Ishikawa (cell line): ENCODE measurements around the gene TMEM184B.

Experiments
- CEBPB ChIP-seq: IDR thresholded peaks from 2 replicates; pipeline ENCODE4 v1.6.1; 2012
- CREB1 ChIP-seq: IDR thresholded peaks from 2 replicates; pipeline ENCODE4 v1.6.1; 2012; ENCODE audit warnings: low read depth
- EGR1 ChIP-seq: IDR thresholded peaks from 2 replicates; pipeline ENCODE4 v1.6.1; 2012
- EP300 ChIP-seq: IDR thresholded peaks from 2 replicates; pipeline ENCODE4 v1.6.1; 2012; ENCODE audit warnings: borderline replicate concordance
- FOXM1 ChIP-seq: IDR thresholded peaks from 2 replicates; pipeline ENCODE4 v1.6.1; 2012; ENCODE audit warnings: low read depth, borderline replicate concordance
- NFIC ChIP-seq: IDR thresholded peaks from 2 replicates; pipeline ENCODE4 v1.6.1; 2012
- RAD21 ChIP-seq: IDR thresholded peaks from 2 replicates; pipeline ENCODE4 v1.6.1; 2012; ENCODE audit warnings: low read depth
- TAF1 ChIP-seq: IDR thresholded peaks from 2 replicates; pipeline ENCODE4 v1.6.1; 2012; ENCODE audit warnings: low read depth, mild to moderate bottlenecking
- TCF12 ChIP-seq: IDR thresholded peaks from 2 replicates; pipeline ENCODE4 v1.6.1; 2012; ENCODE audit warnings: low read depth
- TEAD4 ChIP-seq: IDR thresholded peaks from 2 replicates; pipeline ENCODE4 v1.6.1; 2012
- YY1 ChIP-seq: IDR thresholded peaks from 2 replicates; pipeline ENCODE4 v1.6.1; 2012; ENCODE audit warnings: low read depth
- ZBTB7A ChIP-seq: IDR thresholded peaks from 2 replicates; pipeline ENCODE4 v1.6.1; 2012; ENCODE audit warnings: low read depth
- TF ChIP-seq, protein P1 (sequence below): IDR thresholded peaks from 2 replicates; pipeline ENCODE4 v1.6.1; 2012
- TF ChIP-seq, protein P2 (sequence below): IDR thresholded peaks from 2 replicates; pipeline ENCODE4 v1.6.1; 2012; ENCODE audit warnings: low read depth, mild to moderate bottlenecking
- TF ChIP-seq, protein P3 (sequence below): IDR thresholded peaks from 2 replicates; pipeline ENCODE4 v1.6.1; 2012

The TMEM184B gene

DNA sequence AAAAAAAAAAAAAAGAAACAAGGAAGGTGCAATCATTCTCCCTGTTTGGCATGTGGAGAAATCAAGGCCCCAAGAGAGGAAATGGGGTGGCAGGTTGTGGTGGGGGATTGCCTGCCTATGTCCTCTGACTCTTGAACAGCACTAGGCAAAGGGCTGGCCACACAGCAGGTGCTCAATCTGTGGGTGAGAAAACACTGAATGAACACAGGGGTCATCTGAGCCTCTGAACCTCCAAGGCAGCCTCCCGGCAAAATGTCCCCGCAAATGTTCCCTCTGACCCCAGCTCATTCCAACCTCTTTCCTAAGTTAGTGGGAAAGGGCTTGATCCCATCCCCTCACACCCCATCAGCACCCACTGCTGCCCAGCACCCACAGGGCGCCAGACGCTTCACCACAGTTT lies 95.8 kb downstream of the TMEM184B start:
- TF ChIP-seq FOXM1, result no peak
- no peak for TF ChIP-seq RAD21

DNA sequence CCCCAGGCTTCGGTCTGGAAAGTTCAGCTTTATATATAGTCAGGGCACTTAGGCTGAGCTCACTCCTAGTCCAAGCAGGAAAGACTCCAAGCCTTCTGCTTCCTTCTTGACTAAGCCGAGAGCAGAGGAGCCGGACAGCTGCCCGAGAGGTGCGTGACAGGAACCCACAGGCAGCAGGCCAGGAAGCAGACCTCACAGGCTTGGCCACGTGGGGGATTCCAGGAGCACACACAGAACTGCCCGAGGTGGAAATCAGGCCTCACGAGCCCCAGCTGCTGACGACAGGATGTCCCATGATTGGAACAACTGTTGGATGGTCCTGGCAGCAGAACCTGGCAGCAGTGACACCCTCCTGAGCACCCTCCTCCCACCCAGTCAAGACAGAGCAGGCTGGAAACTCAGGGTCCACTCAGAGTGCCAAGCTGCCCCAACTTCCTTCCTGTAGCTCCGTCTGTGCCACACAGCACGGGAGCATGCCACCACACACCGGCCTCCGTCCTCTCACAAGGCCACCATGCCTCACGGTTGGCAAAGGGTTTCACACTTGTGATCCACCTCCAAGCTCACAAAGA lies 96.6 kb downstream of the TMEM184B start:
- TF ChIP-seq, protein P1, sequence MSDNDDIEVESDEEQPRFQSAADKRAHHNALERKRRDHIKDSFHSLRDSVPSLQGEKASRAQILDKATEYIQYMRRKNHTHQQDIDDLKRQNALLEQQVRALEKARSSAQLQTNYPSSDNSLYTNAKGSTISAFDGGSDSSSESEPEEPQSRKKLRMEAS, result no peak
- TF ChIP-seq TAF1, result no peak

DNA sequence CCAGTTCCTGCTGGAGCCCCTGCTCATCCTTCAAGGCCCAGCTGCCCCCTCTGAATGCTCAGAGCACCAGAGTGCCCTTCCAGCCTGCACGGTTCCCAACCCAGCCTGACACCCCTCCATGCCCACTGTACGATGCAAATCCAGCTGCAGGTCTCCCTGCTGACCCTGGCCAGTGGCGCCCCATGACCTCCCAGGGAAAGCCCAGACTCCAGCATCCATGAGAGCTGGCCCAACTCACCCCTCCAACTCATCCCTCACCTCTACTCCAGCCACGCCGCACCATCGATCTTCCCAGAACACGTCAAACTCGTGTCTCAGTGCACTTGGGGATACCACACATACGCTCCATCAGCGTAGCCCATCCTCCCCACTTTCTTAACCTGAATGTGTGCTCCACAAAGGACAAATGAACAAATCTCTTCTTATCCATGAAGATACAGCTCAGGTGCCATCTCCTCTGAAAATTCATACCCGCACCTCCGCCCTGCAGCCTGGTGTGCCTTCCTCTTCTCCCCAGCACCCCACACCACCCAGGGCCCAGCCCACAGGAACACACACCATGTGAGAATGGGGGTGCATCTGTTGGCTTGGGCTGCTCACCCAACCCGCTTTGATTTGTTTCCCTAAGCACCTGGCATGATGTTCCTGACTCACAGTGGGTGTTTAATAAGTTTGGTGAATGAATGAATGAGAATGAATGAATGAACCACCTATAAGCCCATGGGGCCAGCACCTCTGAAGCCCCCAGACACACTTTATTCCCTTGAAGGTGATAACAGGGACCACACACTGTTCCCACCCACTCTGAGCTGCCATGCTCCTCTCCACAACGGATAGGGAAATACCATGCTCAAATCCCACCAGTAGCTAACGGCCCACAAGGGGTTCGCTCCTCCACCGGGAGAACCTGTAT lies 97.3 kb downstream of the TMEM184B start:
- TF ChIP-seq TEAD4, result no peak
- TF ChIP-seq, protein P2, sequence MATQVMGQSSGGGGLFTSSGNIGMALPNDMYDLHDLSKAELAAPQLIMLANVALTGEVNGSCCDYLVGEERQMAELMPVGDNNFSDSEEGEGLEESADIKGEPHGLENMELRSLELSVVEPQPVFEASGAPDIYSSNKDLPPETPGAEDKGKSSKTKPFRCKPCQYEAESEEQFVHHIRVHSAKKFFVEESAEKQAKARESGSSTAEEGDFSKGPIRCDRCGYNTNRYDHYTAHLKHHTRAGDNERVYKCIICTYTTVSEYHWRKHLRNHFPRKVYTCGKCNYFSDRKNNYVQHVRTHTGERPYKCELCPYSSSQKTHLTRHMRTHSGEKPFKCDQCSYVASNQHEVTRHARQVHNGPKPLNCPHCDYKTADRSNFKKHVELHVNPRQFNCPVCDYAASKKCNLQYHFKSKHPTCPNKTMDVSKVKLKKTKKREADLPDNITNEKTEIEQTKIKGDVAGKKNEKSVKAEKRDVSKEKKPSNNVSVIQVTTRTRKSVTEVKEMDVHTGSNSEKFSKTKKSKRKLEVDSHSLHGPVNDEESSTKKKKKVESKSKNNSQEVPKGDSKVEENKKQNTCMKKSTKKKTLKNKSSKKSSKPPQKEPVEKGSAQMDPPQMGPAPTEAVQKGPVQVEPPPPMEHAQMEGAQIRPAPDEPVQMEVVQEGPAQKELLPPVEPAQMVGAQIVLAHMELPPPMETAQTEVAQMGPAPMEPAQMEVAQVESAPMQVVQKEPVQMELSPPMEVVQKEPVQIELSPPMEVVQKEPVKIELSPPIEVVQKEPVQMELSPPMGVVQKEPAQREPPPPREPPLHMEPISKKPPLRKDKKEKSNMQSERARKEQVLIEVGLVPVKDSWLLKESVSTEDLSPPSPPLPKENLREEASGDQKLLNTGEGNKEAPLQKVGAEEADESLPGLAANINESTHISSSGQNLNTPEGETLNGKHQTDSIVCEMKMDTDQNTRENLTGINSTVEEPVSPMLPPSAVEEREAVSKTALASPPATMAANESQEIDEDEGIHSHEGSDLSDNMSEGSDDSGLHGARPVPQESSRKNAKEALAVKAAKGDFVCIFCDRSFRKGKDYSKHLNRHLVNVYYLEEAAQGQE, result no peak
- TF ChIP-seq NFIC, result no peak
- TF ChIP-seq ZBTB7A, result no peak
- TF ChIP-seq TAF1, result no peak
- no peak for TF ChIP-seq TCF12
- no peak for TF ChIP-seq CEBPB
- no peak for TF ChIP-seq CREB1
- no peak for TF ChIP-seq EP300
- TF ChIP-seq RAD21, result no peak
- TF ChIP-seq FOXM1, result no peak
- TF ChIP-seq, protein P1, result no peak
- no peak for TF ChIP-seq YY1
- TF ChIP-seq, protein P3, sequence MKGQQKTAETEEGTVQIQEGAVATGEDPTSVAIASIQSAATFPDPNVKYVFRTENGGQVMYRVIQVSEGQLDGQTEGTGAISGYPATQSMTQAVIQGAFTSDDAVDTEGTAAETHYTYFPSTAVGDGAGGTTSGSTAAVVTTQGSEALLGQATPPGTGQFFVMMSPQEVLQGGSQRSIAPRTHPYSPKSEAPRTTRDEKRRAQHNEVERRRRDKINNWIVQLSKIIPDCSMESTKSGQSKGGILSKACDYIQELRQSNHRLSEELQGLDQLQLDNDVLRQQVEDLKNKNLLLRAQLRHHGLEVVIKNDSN, result no peak
- no peak for TF ChIP-seq EGR1

DNA sequence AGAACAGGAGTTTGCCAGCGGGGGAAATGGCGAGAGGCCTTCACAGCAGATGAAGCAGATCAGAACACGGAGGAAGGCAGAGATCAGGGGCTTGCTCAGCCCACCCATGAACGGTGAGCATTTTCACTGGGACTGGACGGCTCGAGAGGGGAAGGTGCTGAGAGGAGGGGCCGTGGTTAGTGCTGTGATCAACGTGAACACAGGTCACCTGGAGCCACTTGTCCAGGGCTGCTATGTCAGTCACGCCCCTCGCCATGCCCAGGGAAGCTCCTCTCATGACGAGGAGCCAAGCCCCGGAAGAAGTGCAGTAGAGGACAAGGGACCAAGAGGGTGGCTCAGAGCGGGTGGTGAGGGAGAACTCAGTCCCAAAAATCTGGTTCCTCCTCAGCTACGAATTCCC lies 98.2 kb downstream of the TMEM184B start:
- TF ChIP-seq, protein P2, result no peak
- TF ChIP-seq, protein P3, result no peak
- TF ChIP-seq CEBPB, result no peak
- no peak for TF ChIP-seq EP300
- no peak for TF ChIP-seq TAF1
- no peak for TF ChIP-seq TEAD4
- TF ChIP-seq FOXM1, result no peak
- no peak for TF ChIP-seq NFIC
- no peak for TF ChIP-seq TCF12
- TF ChIP-seq, protein P1, result no peak
- TF ChIP-seq CREB1, result no peak
- no peak for TF ChIP-seq YY1
- no peak for TF ChIP-seq ZBTB7A
- no peak for TF ChIP-seq EGR1
- no peak for TF ChIP-seq RAD21

DNA sequence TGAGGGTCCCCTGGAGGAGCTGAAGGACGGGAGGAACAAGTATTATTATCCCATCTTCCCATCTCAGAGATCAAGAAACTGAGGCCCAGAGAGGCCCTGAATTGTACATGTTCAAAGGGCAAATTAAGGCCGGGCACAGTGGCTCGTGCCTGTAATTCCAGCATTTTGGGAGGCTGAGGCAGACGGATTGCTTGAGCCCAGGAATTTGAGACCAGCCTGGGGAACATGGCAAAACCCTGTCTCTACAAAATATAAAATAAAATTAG lies 99.2 kb downstream of the TMEM184B start:
- TF ChIP-seq, protein P2, result no peak
- TF ChIP-seq RAD21 (no peak), EGR1 (no peak), CREB1 (no peak)
